Activated effector memory CD4-positive, alpha-beta T cell treated with Interleukin-2 at 50 U/mL for 16 hours (primary cell): ENCODE results near the gene SLC1A4.
A peak's percentile ranks its signal among the peaks of the same experiment; 100 is the strongest.
"Not testable (repeated sequence)": the region's sequence is repeated elsewhere in the genome, so short reads cannot be mapped to it uniquely, and the experiment has no call there.

Source experiments
- DNase-seq: peaks from one replicate; pipeline ENCODE4 v3.0.0-alpha.2; 2020

Gene SLC1A4

DNA sequence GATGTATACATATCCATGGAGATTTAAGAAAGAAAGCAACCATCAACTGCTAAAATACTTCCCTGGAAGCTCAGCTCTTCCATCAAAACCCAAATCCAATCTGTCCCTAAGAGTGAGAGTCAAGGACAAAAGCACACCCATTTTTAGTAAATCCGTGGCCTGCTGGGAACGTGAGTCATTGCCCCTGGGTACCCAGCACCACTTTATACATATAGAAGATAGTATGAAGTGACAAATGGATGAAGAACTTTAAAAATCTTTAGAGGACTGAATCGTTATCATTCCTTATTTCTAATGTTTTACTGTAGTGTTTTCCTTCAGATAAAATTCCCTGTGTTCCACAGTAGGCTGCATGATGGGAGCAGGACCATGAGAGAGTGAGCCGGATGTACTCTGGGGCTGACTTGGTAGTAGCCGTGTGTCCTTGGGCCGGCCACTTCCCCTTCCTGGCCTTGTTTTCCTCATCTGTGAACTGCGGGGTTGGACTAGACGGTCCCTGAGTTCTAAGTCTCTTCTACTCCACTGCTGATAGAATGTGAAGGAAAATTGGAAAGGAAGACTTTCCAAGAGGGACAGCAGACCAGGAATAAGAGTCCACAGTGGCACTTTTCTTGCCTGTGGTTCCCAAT, 38.5 kb downstream of the SLC1A4 start:
- DNase-seq: no peak

DNA sequence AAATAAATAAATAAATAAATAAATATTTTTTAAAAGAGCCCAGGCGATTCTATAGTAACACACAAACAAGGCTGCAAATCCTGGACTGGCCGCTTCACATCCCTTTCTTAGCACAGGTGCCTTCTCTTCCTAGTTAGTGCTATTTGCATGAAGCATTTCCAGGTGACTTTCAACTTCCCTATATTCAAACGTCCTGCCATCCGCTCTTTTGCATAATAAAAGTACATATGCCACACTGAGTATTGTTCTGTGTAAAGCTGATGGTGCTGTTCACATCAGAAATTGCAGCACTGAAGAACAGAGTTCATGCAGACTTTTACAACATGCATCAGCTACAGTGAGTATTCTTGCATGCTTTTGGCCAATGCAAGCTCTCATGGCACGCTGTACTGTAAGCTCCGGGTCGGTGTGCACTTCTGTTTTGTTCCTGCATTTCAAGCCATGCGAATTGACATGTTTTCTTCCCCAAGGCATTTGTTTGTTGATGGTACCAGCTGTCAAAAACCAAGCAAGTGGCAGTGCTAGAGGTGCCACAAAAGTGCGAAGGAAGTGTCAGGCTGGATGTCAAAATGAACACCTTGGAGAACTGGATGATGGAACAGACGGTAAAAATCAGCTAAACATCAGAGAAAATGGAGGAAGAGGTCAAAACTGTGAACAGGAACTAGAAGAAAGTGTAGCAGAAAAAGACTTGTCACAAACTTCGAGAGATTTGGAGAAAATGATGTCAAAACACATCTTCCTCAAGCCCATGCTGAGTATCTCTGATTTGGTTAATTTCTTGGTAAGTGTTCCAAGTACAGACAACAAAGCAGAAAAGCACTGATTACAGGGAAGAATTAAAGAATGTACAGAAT, 41.5 kb downstream of the SLC1A4 start:
- no peak for DNase-seq

DNA sequence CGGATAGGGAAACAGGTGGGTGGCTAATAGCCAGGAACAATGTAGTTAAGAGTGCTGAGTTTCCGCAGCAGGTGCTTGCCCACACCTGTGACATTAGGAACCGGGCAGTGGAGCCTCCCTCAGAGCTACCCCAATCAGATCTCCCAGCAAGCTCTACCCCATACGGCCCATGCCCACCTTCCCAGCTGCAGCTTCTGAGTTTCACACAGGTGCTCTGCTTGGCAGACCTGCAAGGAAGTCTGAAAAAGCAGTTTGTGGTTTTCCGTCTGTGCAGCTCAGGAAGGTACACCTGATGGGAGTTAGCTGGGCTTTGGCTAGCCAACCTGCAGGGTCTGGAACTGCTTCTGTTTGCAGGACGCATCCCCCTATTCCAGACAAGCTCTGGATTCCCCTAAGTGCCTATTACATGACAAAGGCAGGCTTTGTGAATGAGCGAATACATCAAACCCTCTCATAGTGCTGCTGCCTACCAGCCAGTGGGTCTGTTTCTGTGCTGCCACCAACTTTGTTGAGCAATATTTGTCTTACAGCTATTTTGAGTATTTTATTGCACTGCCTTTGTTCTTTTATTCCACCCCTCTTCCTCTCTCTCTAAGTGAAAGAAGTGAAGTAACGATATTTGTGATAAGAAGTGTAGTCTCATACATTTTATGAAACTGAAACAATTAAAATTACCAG, 42.3 kb downstream of the SLC1A4 start:
- peak; percentile 2 for DNase-seq

DNA sequence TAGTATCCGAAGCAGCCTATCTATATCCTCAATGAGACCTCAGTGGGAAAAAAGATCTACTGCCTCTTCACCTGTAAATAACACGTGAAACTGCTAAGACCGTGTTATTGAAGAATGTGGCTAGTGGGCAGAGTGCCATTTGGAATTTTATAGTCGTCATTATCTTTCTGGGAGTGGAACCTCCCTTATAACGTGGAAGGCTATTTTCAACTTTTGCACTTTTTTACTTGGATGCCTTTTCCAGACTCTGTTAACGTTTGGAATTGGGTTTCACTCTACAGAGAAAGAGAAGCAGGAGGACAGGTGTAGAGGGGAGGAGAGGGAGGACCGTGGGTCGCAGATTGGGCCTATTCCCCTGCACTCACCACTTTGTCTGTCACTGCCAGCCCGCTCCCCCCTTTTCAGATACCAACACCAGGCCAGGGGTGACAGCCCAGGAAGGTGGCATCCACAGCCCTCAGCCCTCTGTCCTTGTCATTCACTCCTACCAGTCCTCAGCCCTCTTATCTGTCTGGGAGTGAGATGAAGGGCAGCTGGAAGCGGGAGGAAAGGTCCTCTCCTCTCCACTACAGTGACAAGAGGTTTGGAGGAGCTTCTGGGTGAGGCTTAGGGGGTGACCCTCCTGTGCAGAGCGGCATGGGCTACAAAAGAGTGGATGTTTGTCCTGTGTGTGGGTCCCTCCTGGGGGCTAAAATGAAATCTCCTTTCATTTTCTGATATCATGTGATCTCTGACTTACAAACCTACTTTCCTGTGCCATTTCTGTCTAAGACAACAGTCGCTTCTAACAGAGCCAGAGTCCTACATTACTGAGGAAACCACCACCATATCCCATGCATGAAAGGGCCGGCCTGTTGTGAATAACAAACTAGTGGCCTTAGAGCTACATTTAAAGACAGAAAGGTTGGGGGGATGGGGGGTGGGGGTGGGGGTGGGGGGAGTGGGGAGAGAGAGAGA, 43.1 kb downstream of the SLC1A4 start:
- DNase-seq: no peak

DNA sequence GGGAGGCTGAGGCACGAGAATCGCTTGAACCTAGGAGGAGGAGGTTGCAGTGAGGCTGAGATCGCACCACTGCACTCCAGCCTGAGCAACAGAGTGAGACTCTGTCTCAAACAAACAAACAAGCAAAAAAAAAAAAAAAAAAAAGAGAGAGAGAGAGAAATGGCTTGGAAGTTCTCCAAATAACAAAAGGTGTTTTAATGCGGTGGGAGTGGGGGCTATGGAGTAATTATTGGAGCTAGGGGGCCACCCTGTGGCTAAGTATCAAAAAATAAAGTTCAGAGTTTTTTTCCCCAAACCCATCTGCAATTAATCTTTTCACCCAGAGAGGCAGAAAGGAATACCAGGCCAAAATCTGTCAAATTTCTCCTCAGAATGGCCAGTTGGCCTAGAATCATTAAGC, 44.0 kb downstream of the SLC1A4 start:
- no peak for DNase-seq

DNA sequence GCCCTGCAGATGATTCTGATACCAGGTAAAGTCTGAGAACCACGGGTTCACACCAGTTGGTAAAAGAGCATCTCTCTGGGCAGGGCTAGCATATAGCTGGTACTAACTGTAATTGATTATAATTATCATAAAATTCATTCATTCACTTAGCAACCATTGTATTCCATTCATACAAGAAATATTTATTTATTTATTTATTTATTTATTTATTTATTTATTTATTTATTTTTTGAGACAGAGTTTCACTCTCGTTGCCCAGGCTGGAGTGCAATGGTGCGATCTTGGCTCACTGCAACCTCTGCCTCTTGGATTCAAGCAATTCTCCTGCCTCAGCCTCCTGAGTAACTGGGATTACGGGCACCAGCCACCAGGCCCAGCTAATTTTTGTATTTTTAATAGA, 44.5 kb downstream of the SLC1A4 start:
- DNase-seq: not testable (repeated sequence)

DNA sequence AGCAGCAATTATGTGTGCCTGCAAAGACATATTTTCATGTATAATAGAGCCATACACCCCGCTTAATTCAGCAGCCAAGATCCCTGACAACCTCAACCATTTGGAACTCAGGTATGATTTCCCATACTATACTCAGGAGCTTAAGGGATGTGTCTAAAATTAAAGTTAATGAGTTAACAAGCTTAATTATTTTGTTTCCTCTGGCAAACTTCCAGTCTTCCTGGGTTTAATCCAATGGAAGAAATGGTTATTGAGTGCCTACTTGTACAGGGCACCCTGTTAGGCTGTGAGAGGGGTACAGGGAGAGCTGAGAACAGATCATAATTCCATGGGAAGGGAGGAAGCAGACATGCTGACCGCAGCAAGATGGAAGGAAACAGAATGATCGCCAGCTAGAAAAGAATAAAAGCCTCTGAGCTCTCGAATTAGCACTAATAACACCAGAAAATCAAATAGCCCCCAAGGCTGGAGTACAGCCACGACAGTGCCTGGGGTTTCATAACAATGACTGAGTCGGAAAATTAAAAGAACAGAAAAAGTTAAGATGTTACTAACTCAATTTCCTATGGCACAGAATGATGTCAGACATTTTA, 46.2 kb downstream of the SLC1A4 start:
- no peak for DNase-seq

DNA sequence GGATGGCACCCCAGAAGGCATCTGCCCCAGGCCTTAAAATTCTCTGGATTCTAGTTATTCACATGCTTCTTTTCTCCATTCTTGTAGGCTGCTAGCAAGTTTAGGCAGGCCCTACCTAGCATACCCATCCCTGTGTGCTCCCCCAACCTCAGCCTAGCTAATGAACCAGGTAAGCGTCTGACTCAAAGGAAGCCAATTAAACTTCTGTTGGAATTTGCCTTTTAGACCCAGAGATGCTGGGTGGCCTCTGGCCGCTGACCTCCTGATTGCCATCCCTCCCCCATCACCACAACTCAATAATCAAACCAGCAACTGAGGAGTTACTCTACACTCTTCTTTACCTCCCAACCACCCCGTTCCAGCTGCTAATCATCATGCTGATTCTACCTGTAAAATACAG, 48.0 kb downstream of the SLC1A4 start:
- no peak for DNase-seq

DNA sequence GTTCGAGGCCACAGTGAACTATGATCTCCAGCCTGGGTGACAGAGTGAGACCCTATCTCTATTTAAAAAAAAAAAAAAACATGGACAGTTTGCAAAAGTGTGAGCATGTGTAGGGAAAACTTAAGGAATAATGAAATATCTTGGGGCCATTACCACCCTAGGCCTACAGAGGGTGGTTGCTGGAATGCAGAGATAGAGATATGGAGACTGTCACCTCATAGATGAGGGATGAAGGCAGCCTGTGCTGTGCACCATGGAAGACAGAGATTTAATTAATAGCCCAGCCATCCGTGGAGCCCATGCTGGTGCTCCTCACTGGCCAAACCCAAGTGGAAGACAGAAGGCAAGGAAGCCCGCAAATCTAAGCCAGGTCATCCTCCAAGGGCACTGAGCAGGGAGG, 50.4 kb downstream of the SLC1A4 start:
- no peak for DNase-seq

DNA sequence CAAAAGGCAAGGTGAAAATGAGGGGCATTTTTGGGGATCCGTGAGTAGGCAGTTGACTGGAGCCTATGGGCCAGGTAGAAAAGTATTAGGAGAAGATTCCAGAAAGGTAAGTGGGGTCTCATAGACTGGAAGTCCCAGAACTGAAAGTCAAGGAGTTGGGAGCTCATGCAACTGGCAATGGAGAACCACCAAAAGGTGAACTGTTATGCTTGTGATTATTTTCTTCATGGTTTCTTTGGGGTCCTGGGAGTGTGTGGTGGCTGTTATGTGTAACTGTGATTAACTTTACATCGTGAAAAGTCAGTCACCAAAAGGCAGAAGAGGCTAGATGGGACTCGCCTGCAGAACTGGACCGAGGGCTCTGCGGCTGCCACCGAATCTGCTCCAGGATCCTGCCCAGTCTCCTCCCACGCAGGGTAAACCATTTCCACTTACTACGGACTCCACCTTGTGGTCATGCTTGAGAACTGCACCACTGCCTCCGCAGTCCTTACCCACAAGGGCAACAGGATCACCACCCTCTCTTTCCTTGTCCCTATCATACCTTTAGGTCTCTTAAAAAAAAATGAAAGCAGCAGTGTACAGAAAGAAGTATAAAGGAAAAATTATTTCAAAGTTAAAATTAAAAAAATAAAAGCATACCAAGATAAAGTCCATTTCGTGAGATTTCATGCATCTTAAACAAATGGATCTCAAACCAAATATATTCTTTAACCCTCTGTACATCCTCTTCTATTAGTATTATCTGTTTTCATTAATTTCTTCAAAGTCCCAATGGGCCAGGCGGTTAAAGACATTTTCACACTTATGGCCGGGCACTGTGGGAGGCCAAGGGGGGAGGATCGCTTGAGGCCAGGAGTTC, 51.4 kb downstream of the SLC1A4 start:
- DNase-seq: peak; percentile 64

DNA sequence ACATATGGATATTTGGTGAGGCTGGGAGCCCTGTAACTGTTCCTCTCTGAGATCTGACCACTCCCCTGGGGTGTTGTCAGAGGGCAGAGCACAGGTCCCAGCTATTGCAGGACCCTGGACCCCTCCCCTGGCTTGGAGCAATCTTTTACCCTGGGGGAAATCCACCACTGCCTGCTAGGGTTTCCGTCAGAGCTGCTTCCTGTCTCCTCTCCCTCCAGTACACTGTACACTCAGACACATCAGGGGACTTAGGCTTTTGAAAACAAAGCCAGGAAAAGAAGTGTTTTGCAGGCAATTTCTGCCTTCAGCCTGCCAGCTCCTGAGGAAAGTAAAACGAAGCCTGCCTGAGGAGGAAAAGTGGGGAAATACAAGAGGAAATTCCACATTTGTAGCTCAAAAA, 53.8 kb downstream of the SLC1A4 start:
- DNase-seq: no peak

DNA sequence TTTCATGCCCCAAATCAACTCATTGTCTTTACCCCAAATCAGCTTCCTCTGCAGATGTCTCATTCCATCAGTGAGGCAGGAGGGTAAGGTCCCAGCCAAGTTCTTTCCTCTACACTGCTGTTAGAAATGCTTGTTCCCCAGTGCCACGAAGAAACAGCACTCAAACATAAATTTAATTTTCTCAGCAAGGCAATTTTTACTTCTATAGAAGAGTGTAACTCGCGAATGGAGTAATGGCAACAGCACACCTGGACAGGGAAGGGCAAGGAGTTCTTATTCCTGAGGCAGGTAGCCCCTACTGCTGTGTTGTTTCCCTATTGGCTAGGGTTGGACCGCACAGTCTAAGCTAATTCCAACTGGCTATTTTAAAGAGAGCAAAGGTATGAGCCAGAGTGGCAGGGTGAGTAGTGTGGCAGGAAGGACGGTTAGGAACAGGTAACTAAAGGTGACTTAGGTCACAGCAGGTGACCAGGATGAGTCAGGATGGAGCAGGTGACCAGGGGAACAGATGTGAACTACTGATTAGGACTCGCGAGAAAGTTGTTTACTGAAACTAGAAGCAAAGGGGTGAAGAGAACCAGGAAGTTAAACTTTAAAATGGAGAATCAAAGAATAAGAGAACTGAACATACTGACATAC, 55.0 kb downstream of the SLC1A4 start:
- no peak for DNase-seq

DNA sequence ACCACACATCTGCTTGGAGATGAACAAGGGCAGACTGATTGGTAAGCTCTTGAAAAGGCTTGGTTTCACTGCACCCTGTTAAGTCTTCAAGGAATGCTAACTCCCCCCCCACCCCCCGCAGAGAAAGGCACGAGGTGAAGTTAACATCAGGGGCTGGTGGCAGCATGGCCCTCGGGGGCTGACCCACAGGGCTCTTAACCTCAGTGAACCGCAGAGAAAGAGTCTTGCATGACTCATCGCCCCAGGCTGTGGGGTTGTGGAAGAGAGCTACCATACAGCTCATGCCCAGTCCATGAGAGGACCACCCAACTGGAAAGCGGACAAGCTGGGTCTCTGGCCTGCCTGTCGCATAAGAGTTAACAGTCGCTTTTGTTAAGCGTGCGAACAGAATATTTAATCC, 56.5 kb downstream of the SLC1A4 start:
- DNase-seq: no peak

DNA sequence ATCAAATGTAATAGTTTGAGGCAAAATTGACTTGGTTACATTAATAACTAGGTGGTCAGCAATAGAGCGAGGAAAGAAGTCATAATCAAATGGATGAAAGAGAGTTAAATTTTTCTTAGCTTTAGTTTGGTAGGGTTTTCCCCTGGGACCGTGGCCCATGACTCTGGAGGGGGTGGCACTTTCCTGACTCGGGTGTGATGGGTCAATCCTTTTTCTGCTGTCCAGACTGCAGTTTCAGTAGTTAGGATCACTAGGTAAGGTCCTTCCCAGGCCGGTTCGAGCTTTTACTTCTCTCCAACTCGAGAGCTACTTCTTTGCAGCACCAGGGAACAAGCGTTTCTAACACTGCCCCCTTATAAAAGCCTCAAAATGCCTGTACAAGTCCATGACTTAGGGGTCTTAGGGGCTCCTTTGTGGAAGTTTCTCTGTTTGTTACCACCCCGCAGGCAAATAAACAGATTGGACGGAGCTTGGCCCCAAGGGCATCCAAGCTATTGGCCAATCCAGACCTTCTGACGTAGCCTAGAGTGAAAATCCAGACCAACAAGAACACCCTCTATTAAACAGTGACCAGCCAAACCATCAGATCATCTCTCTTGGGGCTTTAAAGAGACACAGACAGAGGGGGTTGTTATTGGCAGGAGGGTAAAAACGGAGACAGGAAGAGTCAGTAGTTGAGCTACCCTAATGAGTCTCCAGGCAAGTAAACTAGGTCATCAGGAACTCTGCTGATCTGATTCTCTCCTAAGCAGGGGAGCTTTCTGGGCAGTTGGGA, 57.6 kb downstream of the SLC1A4 start:
- no peak for DNase-seq

DNA sequence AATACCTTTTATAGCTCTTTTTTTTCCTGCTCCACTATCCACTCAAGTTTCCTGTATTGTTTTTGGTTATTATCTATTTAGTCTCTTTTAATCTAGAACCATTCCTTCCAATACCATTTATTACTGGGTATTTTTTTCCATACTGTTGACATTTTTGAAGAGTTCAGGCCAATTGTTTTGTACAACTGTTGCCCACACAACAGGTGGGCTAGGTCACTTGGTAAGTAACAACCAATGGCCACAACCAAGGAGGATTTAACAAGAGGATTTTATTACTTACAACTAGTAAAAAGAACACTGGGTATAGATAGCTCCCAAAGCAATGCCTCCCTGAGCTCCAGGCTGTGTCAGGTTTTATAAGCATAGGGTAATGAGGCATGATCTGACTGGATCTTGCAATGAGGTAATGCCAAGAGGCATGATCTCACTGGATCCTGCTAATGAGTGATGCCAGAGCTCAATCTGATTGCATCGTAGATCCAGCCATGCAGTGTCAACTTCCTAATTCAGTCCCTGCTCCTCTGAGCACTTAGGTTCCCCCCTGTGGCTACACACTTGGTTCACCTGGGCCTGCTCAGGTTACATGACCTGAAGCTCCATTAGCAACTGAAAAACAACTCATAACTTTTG, 59.9 kb downstream of the SLC1A4 start:
- no peak for DNase-seq

DNA sequence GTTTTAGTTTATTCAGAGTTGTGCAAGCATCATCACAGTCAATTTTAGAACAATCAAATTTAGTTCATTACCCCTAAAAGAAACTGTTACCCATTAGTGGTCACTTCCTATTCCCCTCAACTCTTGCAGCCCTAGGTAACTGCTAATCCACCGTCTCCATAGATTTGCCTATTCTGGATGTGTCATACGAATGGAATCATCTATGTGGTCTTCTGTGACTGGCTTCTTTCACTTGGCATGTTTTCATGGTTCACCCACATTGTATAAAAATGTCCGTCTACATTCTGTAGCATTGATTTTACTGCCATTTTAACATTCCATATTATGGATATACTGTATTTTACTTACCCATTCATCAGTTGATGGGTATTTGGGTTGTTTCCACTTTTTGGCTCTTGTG, 61.7 kb downstream of the SLC1A4 start:
- no peak for DNase-seq

DNA sequence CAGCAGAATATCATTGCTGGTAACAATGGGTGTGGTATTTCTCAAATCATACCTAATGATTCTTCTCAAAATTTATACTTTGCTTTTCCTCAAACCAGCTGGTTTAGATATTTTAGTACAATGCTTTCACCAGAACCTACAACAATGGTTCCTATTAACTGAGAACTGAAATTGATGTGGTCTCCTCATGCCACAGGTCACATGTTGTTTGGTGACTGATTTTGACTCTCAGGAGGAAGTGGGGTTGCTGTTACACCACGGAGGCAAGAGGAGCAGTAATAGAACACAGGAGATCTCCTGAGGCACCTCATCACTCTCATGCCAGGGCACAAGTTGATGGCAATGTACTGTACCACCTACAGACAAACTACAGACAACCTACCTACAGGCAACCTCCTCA, 64.0 kb downstream of the SLC1A4 start:
- peak; percentile 21 for DNase-seq

DNA sequence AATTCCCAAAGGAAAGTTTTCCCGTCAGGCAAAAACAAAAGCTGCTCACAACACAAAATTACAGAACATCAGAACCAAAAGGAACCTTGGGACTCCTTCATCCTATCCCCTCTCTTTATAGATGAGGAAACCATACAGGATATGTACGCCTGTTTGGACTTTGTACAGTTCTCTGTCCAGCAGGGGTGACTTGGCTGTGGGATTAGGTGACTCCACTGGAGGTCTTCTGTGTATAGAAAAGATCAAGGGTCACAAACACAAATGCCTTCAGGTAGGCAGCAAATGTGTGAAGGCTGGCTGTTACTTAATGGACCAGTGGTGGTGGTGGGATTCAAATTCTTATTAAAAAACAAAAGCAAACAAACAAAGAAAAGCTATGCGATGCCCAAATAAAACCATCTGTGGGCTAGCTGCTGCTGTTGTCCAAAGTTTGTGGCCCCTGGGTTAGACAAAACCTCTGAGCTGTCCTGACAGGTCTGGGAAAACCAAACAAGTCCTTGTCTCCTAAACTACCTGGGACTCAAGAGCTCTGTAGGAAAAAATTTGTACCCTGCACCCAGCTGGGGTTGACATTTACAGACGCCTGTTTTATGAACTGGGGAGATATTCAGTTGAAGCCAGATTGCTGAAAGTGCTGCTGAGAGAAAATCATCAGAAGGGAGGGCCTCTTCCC, 65.7 kb downstream of the SLC1A4 start:
- no peak for DNase-seq
